ENCODE measurements around the gene ALG13.
"Not testable (repeated sequence)": the region's sequence is repeated elsewhere in the genome, so short reads cannot be mapped to it uniquely, and the experiment has no call there.

The ALG13 gene

DNA sequence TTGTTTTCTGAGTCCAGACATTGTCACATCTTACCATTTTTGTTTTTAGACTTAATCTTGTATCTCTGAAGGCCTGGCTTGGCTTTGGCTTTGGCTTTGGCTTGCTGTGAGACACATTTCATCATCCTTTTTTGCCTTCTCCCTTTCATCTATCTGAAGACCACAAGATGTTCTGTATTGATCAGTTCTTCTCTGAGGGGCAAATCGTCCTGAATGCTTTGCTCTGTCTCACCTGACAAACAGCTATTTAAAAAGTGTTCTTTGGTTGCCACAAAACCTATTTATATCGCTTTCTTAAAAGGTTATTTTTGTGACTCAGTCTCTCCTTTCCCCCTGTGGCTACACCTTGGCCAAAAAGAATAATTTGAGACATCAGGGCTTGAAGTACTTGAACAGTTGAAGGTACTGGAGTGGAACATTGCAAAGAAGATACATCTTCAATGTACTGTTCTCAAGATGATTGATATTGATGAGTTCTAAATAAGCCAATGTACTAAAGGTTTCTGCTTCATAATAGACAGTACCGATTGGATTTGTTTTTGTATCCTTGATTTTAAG lies 80.7 kb downstream of the ALG13 start:
- no peak for DNase-seq

DNA sequence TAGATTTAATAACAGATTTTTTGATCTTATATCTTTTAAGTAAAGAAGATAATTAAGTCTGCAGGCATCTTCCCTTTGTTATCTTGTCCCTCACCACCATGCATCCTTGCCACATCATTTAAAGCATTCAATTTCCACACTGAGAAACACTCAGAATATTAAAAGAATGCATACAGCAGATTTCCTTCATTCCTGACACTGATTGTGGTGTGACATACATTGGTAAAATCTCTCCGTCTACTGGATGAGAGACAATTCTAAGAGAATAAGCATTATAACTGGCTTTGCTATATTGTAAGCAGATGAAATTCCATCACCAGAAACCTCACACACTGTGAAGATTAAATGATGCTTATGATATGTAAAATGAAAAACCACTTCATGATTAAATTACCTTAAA lies 97.6 kb downstream of the ALG13 start:
- no peak for DNase-seq

- DNase-seq, result no peak
These were observed 98.6 kb downstream of the ALG13 start for GRCh38 chrX:111779582-111779981.

- no peak for DNase-seq
These were observed 103.7 kb downstream of the ALG13 start for GRCh38 chrX:111784667-111785066.

- not testable (repeated sequence) for DNase-seq
These were observed 109.1 kb downstream of the ALG13 start for GRCh38 chrX:111790054-111790453.

Measured in NCI-H1417 treated with DMSO at 0.1 percent for 48 hours (cell line).